ENCODE data around the gene KRAS. TPM values are rescaled to one million over a fixed set of nuclear protein-coding genes. Genes with fewer than 3 reads are reported as not detected.

KRAS gene
- total and polyA plus RNA-seq, 2 of the 13 experiments (the other 11 are each of a cell fraction or from before 2014, with no cell fraction given), result 6.5 to 9.8 TPM

- no peak for TF ChIP-seq ZNF276 (CRISPR knock-in tag; IDR thresholded peaks at IDR 0.05; ENCODE audit: low read depth)
- no peak for TF ChIP-seq ZSCAN5A (CRISPR knock-in tag; IDR thresholded peaks at IDR 0.05; ENCODE audit: borderline replicate concordance)
- TF ChIP-seq CREB3 (CRISPR knock-in tag; IDR thresholded peaks at IDR 0.05), result peak; percentile 34; the same call in 1 of the 2 replicates
- peak; percentile 63; the same call in 1 of the 2 replicates for TF ChIP-seq ZNF556 (CRISPR knock-in tag; IDR thresholded peaks at IDR 0.05; ENCODE audit: borderline replicate concordance)
- no peak for TF ChIP-seq FOXJ3 (CRISPR knock-in tag; IDR thresholded peaks at IDR 0.05; ENCODE audit: borderline replicate concordance)
- TF ChIP-seq DMTF1 (CRISPR knock-in tag; IDR thresholded peaks at IDR 0.05), result no peak
- TF ChIP-seq UBTF (CRISPR knock-in tag; IDR thresholded peaks at IDR 0.05), result peak; percentile 67
- TF ChIP-seq CENPBD1 (CRISPR knock-in tag; IDR thresholded peaks at IDR 0.05; ENCODE audit: borderline replicate concordance, low read depth), result no peak
- TF ChIP-seq ZFX (CRISPR knock-in tag; IDR thresholded peaks at IDR 0.05; ENCODE audit: low read depth), result peak; percentile 66; the same call in 1 of the 2 replicates
- peak; percentile 72 for TF ChIP-seq POLR2G (IDR thresholded peaks at IDR 0.05; ENCODE audit: low read depth, low read length)
- TF ChIP-seq ZSCAN25 (CRISPR knock-in tag; IDR thresholded peaks at IDR 0.05), result peak; percentile 95
- no peak; the same call in none of the 2 replicates for TF ChIP-seq MXD3 (CRISPR knock-in tag; IDR thresholded peaks at IDR 0.05)
- TF ChIP-seq KMT2A (CRISPR knock-in tag; IDR thresholded peaks at IDR 0.05), result peak; percentile 87
- no peak for TF ChIP-seq IRX3 (CRISPR knock-in tag; IDR thresholded peaks at IDR 0.05; ENCODE audit: borderline replicate concordance, low read depth)
- TF ChIP-seq ZNF451 (CRISPR knock-in tag; IDR thresholded peaks at IDR 0.05), result 0 out of 2 replicates have a peak, but pooled peaks have one; percentile 22
- no peak for TF ChIP-seq ZNF180 (CRISPR knock-in tag; IDR thresholded peaks at IDR 0.05; ENCODE audit: borderline replicate concordance, low read depth)
- TF ChIP-seq BHLHE40 (IDR thresholded peaks at IDR 0.05; ENCODE audit: low read length), result no peak
Observed at GRCh38 chr12:25250744-25251730, at the start of gene KRAS (continued).
